ENCODE results near the gene L3MBTL4. TPM values are rescaled to one million over a fixed set of nuclear protein-coding genes. Genes with fewer than 3 reads are reported as not detected.

Gene L3MBTL4
- total RNA-seq, 1 experiment from 2014 or later, result not detected

DNA sequence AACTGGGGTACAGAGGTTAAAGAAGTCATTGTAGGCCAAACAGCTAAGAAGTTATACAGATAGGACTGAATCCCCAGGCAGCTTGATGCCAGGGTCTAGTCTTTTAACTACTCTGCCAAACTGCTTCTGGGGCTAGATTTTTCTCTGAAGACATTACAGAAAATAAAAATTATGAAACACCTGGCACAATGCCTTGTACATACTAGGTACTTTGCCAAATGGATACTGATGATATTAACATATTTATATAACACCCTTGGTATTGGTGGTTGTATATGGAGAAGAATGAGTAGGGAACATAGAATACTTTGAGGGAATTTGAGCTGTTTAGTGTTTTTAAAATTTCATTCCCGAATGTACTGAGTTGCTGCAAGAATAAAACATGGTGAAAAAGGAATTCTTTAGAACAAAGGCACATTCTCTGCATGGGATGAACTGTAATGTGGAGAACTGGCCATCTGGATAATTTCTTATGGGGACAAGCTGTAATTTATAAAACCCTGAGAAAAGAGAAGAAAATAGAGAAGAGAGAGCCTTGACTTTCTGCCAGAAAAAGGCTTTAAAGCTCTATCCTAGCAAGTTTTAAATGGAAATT, 308.5 kb downstream of the L3MBTL4 start:
- Histone ChIP-seq H3K4me1 (ENCODE audit: insufficient read depth, low read length, poor library complexity, severe bottlenecking) (no peaks in the 10 kb centered on the region), H3K4me3 (ENCODE audit: low read depth, low read length, poor library complexity, severe bottlenecking) (no peak overlapping the region), H3K9me3 (ENCODE audit: low read depth, low read length, poor library complexity, severe bottlenecking) (peaks cover 30% of the 10 kb centered on the region), H3K27ac (ENCODE audit: low read depth, low read length, poor library complexity, severe bottlenecking) (no peak overlapping the region), H3K36me3 (ENCODE audit: insufficient read depth, low read length, poor library complexity, severe bottlenecking) (no peaks in the 10 kb centered on the region), H3K27me3 (replicated peaks; ENCODE audit: insufficient read depth, low read depth, low read length, poor library complexity) (no peaks in the 10 kb centered on the region)
- no peak for DNase-seq (ENCODE audit: low spot score)
- intact Hi-C loops (cut with micrococcal nuclease; ENCODE audit: unreplicated experiment), result no loop called here
- ChIA-PET POLR2A (ENCODE audit: low non-redundant PET) (no interaction called here), CTCF (no interaction called here)
- TF ChIP-seq, protein P1, sequence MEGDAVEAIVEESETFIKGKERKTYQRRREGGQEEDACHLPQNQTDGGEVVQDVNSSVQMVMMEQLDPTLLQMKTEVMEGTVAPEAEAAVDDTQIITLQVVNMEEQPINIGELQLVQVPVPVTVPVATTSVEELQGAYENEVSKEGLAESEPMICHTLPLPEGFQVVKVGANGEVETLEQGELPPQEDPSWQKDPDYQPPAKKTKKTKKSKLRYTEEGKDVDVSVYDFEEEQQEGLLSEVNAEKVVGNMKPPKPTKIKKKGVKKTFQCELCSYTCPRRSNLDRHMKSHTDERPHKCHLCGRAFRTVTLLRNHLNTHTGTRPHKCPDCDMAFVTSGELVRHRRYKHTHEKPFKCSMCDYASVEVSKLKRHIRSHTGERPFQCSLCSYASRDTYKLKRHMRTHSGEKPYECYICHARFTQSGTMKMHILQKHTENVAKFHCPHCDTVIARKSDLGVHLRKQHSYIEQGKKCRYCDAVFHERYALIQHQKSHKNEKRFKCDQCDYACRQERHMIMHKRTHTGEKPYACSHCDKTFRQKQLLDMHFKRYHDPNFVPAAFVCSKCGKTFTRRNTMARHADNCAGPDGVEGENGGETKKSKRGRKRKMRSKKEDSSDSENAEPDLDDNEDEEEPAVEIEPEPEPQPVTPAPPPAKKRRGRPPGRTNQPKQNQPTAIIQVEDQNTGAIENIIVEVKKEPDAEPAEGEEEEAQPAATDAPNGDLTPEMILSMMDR (conservative IDR thresholded peaks at IDR 0.05; ENCODE audit: low read depth, low read length), result no peak
- no peak for TF ChIP-seq EZH2 (IDR thresholded peaks at IDR 0.05; ENCODE audit: borderline replicate concordance, low read depth, low read length, poor library complexity, severe bottlenecking)
- no TSS peak for BruUV-seq (replicated peaks)

DNA sequence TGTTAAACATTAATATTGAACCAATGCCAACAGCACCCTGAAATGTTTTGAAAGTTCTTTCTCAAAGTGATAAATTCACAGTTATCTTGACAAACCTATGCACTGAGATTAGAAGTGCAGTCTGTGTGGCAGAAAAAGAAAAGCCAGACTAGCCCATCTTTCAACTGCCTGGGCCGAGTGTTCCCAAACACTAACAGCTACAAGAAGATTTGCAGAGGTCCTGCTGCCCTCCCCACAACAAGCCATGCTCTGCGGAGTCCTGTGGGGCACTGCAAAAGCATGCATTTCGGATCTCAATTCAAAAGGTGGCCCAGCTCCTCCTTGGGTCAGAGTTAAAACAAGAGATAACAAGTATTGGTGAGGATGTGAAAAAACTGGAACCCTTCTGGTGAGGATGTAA, 311.0 kb downstream of the L3MBTL4 start:
- Histone ChIP-seq H3K27ac (ENCODE audit: low read depth, low read length, poor library complexity, severe bottlenecking) (no peak overlapping the region), H3K36me3 (ENCODE audit: insufficient read depth, low read length, poor library complexity, severe bottlenecking) (no peaks in the 10 kb centered on the region), H3K4me1 (ENCODE audit: insufficient read depth, low read length, poor library complexity, severe bottlenecking) (no peaks in the 10 kb centered on the region), H3K4me3 (ENCODE audit: low read depth, low read length, poor library complexity, severe bottlenecking) (no peak overlapping the region), H3K9me3 (ENCODE audit: low read depth, low read length, poor library complexity, severe bottlenecking) (peaks cover 43% of the 10 kb centered on the region), H3K27me3 (replicated peaks; ENCODE audit: insufficient read depth, low read depth, low read length, poor library complexity) (no peaks in the 10 kb centered on the region)
- no peak for TF ChIP-seq EZH2 (IDR thresholded peaks at IDR 0.05; ENCODE audit: borderline replicate concordance, low read depth, low read length, poor library complexity, severe bottlenecking)
- TF ChIP-seq, protein P1 (conservative IDR thresholded peaks at IDR 0.05; ENCODE audit: low read depth, low read length), result no peak
- no peak for DNase-seq (ENCODE audit: low spot score)
- CTCF ChIA-PET, result no interaction called here
- no TSS peak for BruUV-seq (replicated peaks)
- intact Hi-C loops (cut with micrococcal nuclease; ENCODE audit: unreplicated experiment), result no loop called here
- POLR2A ChIA-PET (ENCODE audit: low non-redundant PET), result no interaction called here

DNA sequence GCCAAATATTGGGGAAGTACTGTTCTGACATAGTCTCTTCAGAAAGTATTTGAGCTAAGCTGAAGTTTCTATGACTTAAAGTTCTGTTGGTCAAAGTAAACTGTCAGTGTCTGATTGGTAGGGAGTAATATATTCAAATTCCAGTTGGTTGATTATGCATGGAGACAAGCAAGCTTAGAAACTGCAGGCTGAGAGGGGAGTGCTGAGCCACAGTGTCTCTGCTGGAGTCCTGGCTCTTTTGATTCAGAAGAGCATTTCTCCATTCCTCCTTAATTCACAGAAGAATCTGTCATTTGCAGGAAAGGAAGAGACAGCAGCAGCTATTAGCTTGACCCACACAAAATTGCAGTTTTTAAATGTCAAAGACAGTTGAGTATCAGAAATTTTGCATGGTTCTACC, 318.0 kb downstream of the L3MBTL4 start:
- Histone ChIP-seq H3K4me3 (ENCODE audit: low read depth, low read length, poor library complexity, severe bottlenecking) (no peak overlapping the region), H3K36me3 (ENCODE audit: insufficient read depth, low read length, poor library complexity, severe bottlenecking) (no peaks in the 10 kb centered on the region), H3K9me3 (ENCODE audit: low read depth, low read length, poor library complexity, severe bottlenecking) (peaks cover 53% of the 10 kb centered on the region), H3K4me1 (ENCODE audit: insufficient read depth, low read length, poor library complexity, severe bottlenecking) (no peaks in the 10 kb centered on the region), H3K27ac (ENCODE audit: low read depth, low read length, poor library complexity, severe bottlenecking) (no peak overlapping the region), H3K27me3 (replicated peaks; ENCODE audit: insufficient read depth, low read depth, low read length, poor library complexity) (no peaks in the 10 kb centered on the region)
- BruUV-seq (replicated peaks), result no TSS peak
- ChIA-PET CTCF (no interaction called here), POLR2A (ENCODE audit: low non-redundant PET) (no interaction called here)
- TF ChIP-seq, protein P1 (conservative IDR thresholded peaks at IDR 0.05; ENCODE audit: low read depth, low read length), result no peak
- TF ChIP-seq EZH2 (IDR thresholded peaks at IDR 0.05; ENCODE audit: borderline replicate concordance, low read depth, low read length, poor library complexity, severe bottlenecking), result no peak
- intact Hi-C loops (cut with micrococcal nuclease; ENCODE audit: unreplicated experiment), result no loop called here
- no peak for DNase-seq (ENCODE audit: low spot score)
